DND-41 (cell line): ENCODE measurements around the gene MYPN.

ENCODE experiments used
- CTCF ChIP-seq: IDR thresholded peaks from 2 replicates; pipeline ENCODE4 v1.5.1; 2012; ENCODE audit warnings: borderline replicate concordance, low read length, moderate library complexity, mild to moderate bottlenecking; ENCODE audit not compliant: poor library complexity, severe bottlenecking; ENCODE audit errors: extremely low read depth
- EZH2 ChIP-seq: IDR thresholded peaks from 3 replicates; pipeline ENCODE4 v1.6.1; 2012; ENCODE audit warnings: borderline replicate concordance, low read depth, mild to moderate bottlenecking, moderate library complexity, low read length, inconsistent platforms; ENCODE audit not compliant: severe bottlenecking

- no peak for TF ChIP-seq CTCF
- TF ChIP-seq EZH2 = no peak
Measured at GRCh38 chr10:68110027-68110426, 739 bp downstream of the MYPN start.
